Neural crest cell (in vitro differentiated cells): ENCODE measurements around the gene SLC7A4. TPM values are rescaled to one million over a fixed set of nuclear protein-coding genes. Genes with fewer than 3 reads are reported as not detected.
"Not testable (repeated sequence)": the region's sequence is repeated elsewhere in the genome, so short reads cannot be mapped to it uniquely, and the experiment has no call there.

Experiments used
- DNase-seq: peaks from one replicate; pipeline ENCODE4 v3.0.0; 2021; ENCODE audit warnings: low read depth, mixed read lengths, low spot score
- H3K27ac Mint-ChIP-seq: one replicate; pipeline ENCODE4 v1.8.0; 2021; ENCODE audit warnings: mild to moderate bottlenecking, mixed read lengths; ENCODE audit not compliant: unreplicated experiment
- H3K27me3 Mint-ChIP-seq: 2 replicates; pipeline ENCODE4 v1.8.0; 2021; ENCODE audit warnings: low read depth, mild to moderate bottlenecking, mixed read lengths
- H3K36me3 Mint-ChIP-seq: 2 replicates; pipeline ENCODE4 v1.8.0; 2021; ENCODE audit warnings: low read depth, mild to moderate bottlenecking, mixed read lengths
- H3K4me1 Mint-ChIP-seq: 2 replicates; pipeline ENCODE4 v1.8.0; 2021; ENCODE audit warnings: mixed read lengths
- H3K4me3 Mint-ChIP-seq: one replicate; pipeline ENCODE4 v1.8.0; 2021; ENCODE audit warnings: mild to moderate bottlenecking, mixed read lengths
- H3K9me3 Mint-ChIP-seq: 2 replicates; pipeline ENCODE4 v1.8.0; 2021; ENCODE audit warnings: mixed read lengths
- CTCF ChIP-seq: fragments of 200-600 bp; sonication (generic); conservative IDR thresholded peaks from 2 replicates; pipeline ENCODE4 v1.5.0; 2021; ENCODE audit warnings: antibody characterized with exemption, mild to moderate bottlenecking
- total RNA-seq: library from RNA; stranded (reverse); gene quantifications from 2 replicates; pipeline ENCODE4 v1.2.1, GENCODE V29; 2021

The SLC7A4 gene
- total RNA-seq, 1 donor from 2014 or later, result 0.26 TPM

DNA sequence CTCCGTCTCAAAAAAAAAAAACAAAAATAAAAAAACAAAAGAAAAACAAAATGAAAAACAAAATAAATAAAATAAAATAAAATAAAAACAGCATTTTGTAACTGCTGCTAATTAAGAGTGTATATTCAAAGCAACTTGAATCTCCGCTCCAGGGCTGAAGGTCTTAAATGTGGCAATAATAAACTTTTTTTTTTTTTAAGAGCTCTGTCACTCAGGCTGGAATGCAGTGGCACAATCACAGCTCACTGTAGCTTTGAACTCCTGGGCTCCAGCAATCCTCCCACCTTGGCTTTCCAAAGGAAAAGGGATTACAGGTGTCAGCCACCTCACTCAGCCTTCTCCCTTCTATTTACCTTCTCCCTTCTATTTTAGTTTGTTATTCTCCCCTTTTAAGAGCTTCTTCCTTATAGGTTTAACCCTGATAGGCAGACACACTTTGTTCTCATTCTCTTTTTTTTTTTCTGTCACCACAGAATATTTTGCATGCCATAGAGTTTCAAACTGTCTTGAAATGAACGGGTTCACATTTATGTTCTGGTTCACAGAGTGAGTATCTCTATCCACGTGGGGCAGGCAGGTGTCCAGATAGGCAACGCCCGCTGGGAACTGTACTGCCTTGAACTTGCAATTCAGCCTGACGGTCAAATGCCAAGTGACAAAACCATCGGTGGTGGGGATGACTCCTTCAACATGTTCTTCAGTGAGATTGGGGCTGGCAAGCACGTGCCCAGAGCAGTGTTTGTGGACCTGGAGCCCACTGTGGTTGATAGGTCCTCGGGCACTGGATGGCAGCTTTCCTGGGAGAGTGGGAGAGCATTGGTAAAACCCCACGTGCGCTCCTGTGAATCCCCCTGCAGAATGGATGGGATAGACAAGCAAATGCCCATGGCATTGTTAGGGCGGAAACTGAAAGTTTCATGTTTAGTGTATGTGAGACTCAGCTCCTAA is 32.8 kb upstream of the SLC7A4 start:
- Mint-ChIP-seq H3K27ac (no peak overlapping the region), H3K27me3 (no peaks in the 10 kb centered on the region), H3K36me3 (peaks cover 3% of the 10 kb centered on the region), H3K4me3 (no peak overlapping the region), H3K4me1 (no peaks in the 10 kb centered on the region), H3K9me3 (peaks cover 5% of the 10 kb centered on the region)
- no peak for DNase-seq
- no peak for TF ChIP-seq CTCF

- H3K4me1 Mint-ChIP-seq, H3K27ac Mint-ChIP-seq, H3K9me3 Mint-ChIP-seq, H3K36me3 Mint-ChIP-seq, H3K27me3 Mint-ChIP-seq, DNase-seq, H3K4me3 Mint-ChIP-seq: not testable (repeated sequence)
These were observed 32.1 kb upstream of the SLC7A4 start for GRCh38 chr22:21064425-21064824.

GRCh38 chr22:21061660-21062321 is 29.4 kb upstream of the SLC7A4 start:
- H3K27ac Mint-ChIP-seq, H3K4me1 Mint-ChIP-seq, DNase-seq, H3K27me3 Mint-ChIP-seq, H3K36me3 Mint-ChIP-seq, H3K9me3 Mint-ChIP-seq, H3K4me3 Mint-ChIP-seq: not testable (repeated sequence)

DNA sequence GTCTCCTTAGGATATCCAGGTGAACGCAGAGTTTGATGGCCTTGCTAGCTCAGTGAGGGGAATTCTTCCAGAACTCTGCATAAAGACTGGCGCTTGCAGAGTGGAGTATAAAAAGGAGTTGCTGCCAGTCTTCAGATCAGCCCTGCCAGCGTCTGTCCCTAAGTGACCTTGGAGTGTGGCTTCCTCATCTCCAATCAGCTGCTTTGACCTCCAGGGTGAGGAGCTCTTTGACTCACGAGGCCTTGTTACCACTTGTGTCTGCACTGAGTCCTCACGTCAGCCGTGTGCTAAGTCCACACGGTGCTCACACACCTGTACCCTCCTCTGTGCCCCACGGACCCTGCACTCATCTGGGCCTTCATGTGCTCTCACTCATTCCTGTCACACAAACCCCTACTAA is 28.0 kb upstream of the SLC7A4 start:
- not testable (repeated sequence) for DNase-seq, H3K4me3 Mint-ChIP-seq, H3K9me3 Mint-ChIP-seq, H3K27me3 Mint-ChIP-seq, H3K36me3 Mint-ChIP-seq, H3K27ac Mint-ChIP-seq
- peaks cover 11% of the 10 kb centered on the region for H3K4me1 Mint-ChIP-seq

GRCh38 chr22:21055880-21056319 is 23.5 kb upstream of the SLC7A4 start:
- H3K9me3 Mint-ChIP-seq, result no peaks in the 10 kb centered on the region
- peaks cover 2% of the 10 kb centered on the region for H3K27me3 Mint-ChIP-seq
- H3K4me1 Mint-ChIP-seq, result peaks cover 30% of the 10 kb centered on the region
- no peak for TF ChIP-seq CTCF
- no peak for DNase-seq
- no peak overlapping the region for H3K27ac Mint-ChIP-seq
- no peaks in the 10 kb centered on the region for H3K36me3 Mint-ChIP-seq
- no peak overlapping the region for H3K4me3 Mint-ChIP-seq

- TF ChIP-seq CTCF, result no peak
- Mint-ChIP-seq H3K4me3 (no peak overlapping the region), H3K27me3 (peaks cover 2% of the 10 kb centered on the region), H3K36me3 (no peaks in the 10 kb centered on the region), H3K27ac (no peak overlapping the region), H3K4me1 (peaks cover 30% of the 10 kb centered on the region), H3K9me3 (no peaks in the 10 kb centered on the region)
- no peak for DNase-seq
These were observed 23.1 kb upstream of the SLC7A4 start for GRCh38 chr22:21055564-21055834.
